HEK293 (cell line): ENCODE measurements around the gene EIF3L.

Source experiments
- GLI2 ChIP-seq: fragments of 450-650 bp; formaldehyde crosslinking; IDR thresholded peaks from 2 replicates; pipeline ENCODE4; 2017; ENCODE audit warnings: missing biosample characterization, missing genetic modification characterization, low read depth, borderline replicate concordance
- KLF17 ChIP-seq: fragments of 450-650 bp; formaldehyde crosslinking; IDR thresholded peaks from 2 replicates; pipeline ENCODE4 v1.5.1; 2016; ENCODE audit warnings: missing biosample characterization, missing genetic modification characterization
- PATZ1 ChIP-seq: fragments of 450-650 bp; formaldehyde crosslinking; IDR thresholded peaks from 2 replicates; pipeline ENCODE4 v1.5.1; 2016; ENCODE audit warnings: missing biosample characterization, missing genetic modification characterization
- PRDM10 ChIP-seq: fragments of 450-650 bp; formaldehyde crosslinking; IDR thresholded peaks from 2 replicates; pipeline ENCODE4 v1.5.1; 2016; ENCODE audit warnings: missing biosample characterization, missing genetic modification characterization
- SCRT2 ChIP-seq: fragments of 450-650 bp; formaldehyde crosslinking; IDR thresholded peaks from 2 replicates; pipeline ENCODE4 v1.5.1; 2016; ENCODE audit warnings: missing biosample characterization, missing genetic modification characterization
- ZFHX2 ChIP-seq: fragments of 450-650 bp; formaldehyde crosslinking; conservative IDR thresholded peaks from 2 replicates; pipeline ENCODE4 v1.5.1; 2016; ENCODE audit warnings: missing biosample characterization, missing genetic modification characterization
- ZFP41 ChIP-seq: fragments of 450-650 bp; formaldehyde crosslinking; IDR thresholded peaks from 2 replicates; pipeline ENCODE4 v1.5.1; 2016; ENCODE audit warnings: missing biosample characterization, missing genetic modification characterization, borderline replicate concordance
- ZIC2 ChIP-seq: fragments of 450-650 bp; formaldehyde crosslinking; IDR thresholded peaks from 2 replicates; pipeline ENCODE4 v1.5.1; 2016; ENCODE audit warnings: missing biosample characterization, missing genetic modification characterization
- ZNF121 ChIP-seq: fragments of 450-650 bp; formaldehyde crosslinking; IDR thresholded peaks from 2 replicates; pipeline ENCODE4 v1.5.1; 2016; ENCODE audit warnings: missing biosample characterization, missing genetic modification characterization
- ZNF174 ChIP-seq: fragments of 450-650 bp; formaldehyde crosslinking; IDR thresholded peaks from 2 replicates; pipeline ENCODE4 v1.5.0; 2017; ENCODE audit warnings: missing biosample characterization, mild to moderate bottlenecking, missing genetic modification characterization
- ZNF175 ChIP-seq: fragments of 450-650 bp; formaldehyde crosslinking; IDR thresholded peaks from 2 replicates; pipeline ENCODE4 v1.5.1; 2016; ENCODE audit warnings: missing biosample characterization, missing genetic modification characterization
- ZNF18 ChIP-seq: fragments of 450-650 bp; formaldehyde crosslinking; IDR thresholded peaks from 2 replicates; pipeline ENCODE4 v1.5.1; 2016; ENCODE audit warnings: missing biosample characterization, missing genetic modification characterization
- ZNF280C ChIP-seq: fragments of 450-650 bp; formaldehyde crosslinking; IDR thresholded peaks from 2 replicates; pipeline ENCODE4 v1.5.1; 2016; ENCODE audit warnings: missing biosample characterization, missing genetic modification characterization
- ZNF292 ChIP-seq: fragments of 450-650 bp; formaldehyde crosslinking; IDR thresholded peaks from 2 replicates; pipeline ENCODE4 v1.5.1; 2016; ENCODE audit warnings: low read depth, missing biosample characterization, missing genetic modification characterization, borderline replicate concordance
- ZNF366 ChIP-seq: fragments of 450-650 bp; formaldehyde crosslinking; conservative IDR thresholded peaks from 2 replicates; pipeline ENCODE4 v1.5.1; 2016; ENCODE audit warnings: missing biosample characterization, missing genetic modification characterization
- ZNF398 ChIP-seq: fragments of 450-650 bp; formaldehyde crosslinking; IDR thresholded peaks from 2 replicates; pipeline ENCODE4 v1.5.1; 2017; ENCODE audit warnings: missing biosample characterization, missing genetic modification characterization
- ZNF48 ChIP-seq: fragments of 450-650 bp; formaldehyde crosslinking; IDR thresholded peaks from 2 replicates; pipeline ENCODE4 v1.5.1; 2016; ENCODE audit warnings: missing biosample characterization, missing genetic modification characterization
- ZNF549 ChIP-seq: fragments of 450-650 bp; IDR thresholded peaks from 2 replicates; pipeline ENCODE4 v1.5.1; 2018; ENCODE audit warnings: missing biosample characterization, missing genetic modification characterization, mild to moderate bottlenecking, inconsistent platforms, moderate library complexity
- ZNF555 ChIP-seq: fragments of 450-650 bp; formaldehyde crosslinking; conservative IDR thresholded peaks from 2 replicates; pipeline ENCODE4 v1.5.1; 2017; ENCODE audit warnings: missing biosample characterization, mild to moderate bottlenecking, missing genetic modification characterization, inconsistent platforms
- ZNF560 ChIP-seq: fragments of 450-650 bp; formaldehyde crosslinking; IDR thresholded peaks from 2 replicates; pipeline ENCODE4 v1.5.1; 2017; ENCODE audit warnings: missing biosample characterization, missing genetic modification characterization, borderline replicate concordance
- ZNF561 ChIP-seq: fragments of 450-650 bp; IDR thresholded peaks from 2 replicates; pipeline ENCODE4 v1.5.1; 2018; ENCODE audit warnings: missing biosample characterization, missing genetic modification characterization, borderline replicate concordance
- ZNF660 ChIP-seq: fragments of 450-650 bp; IDR thresholded peaks from 2 replicates; pipeline ENCODE4 v1.5.1; 2018; ENCODE audit warnings: missing biosample characterization, mild to moderate bottlenecking, missing genetic modification characterization
- ZNF785 ChIP-seq: fragments of 450-650 bp; formaldehyde crosslinking; IDR thresholded peaks from 2 replicates; pipeline ENCODE4 v1.5.1; 2016; ENCODE audit warnings: missing biosample characterization, missing genetic modification characterization
- ZNF791 ChIP-seq: fragments of 450-650 bp; formaldehyde crosslinking; IDR thresholded peaks from 2 replicates; pipeline ENCODE4 v1.5.1; 2016; ENCODE audit warnings: missing biosample characterization, missing genetic modification characterization
- ZNF792 ChIP-seq: fragments of 450-650 bp; formaldehyde crosslinking; IDR thresholded peaks from 2 replicates; pipeline ENCODE4 v1.5.1; 2016; ENCODE audit warnings: missing biosample characterization, missing genetic modification characterization

Gene EIF3L

GRCh38 chr22:37802310-37803194 is 46.7 kb upstream of the EIF3L start (continued):
- no peak for TF ChIP-seq ZNF280C (tag by site-specific recombination)
- peak; percentile 66 for TF ChIP-seq ZNF366 (tag by site-specific recombination)
- TF ChIP-seq ZIC2: peak; percentile 72; the same call in 1 of the 2 replicates
- peak; percentile 39 for TF ChIP-seq KLF17 (tag by site-specific recombination)
- peak; percentile 94; the same call in 1 of the 2 replicates for TF ChIP-seq PATZ1 (tag by site-specific recombination)
- no peak for TF ChIP-seq ZNF555 (tag by site-specific recombination)
- TF ChIP-seq ZNF292 (tag by site-specific recombination): no peak
- TF ChIP-seq ZNF560: no peak
- no peak; the same call in 1 of the 2 replicates for TF ChIP-seq ZNF660 (tag by site-specific recombination)
- TF ChIP-seq ZNF121 (tag by site-specific recombination): no peak
- no peak for TF ChIP-seq ZNF561
- peak; percentile 83 for TF ChIP-seq PRDM10 (tag by site-specific recombination)
- no peak for TF ChIP-seq ZFP41 (tag by site-specific recombination)
- peak; percentile 44; the same call in 1 of the 2 replicates for TF ChIP-seq ZNF785 (tag by site-specific recombination)
- TF ChIP-seq SCRT2 (tag by site-specific recombination): peak; percentile 7; the same call in 1 of the 2 replicates
- TF ChIP-seq ZNF549 (tag by site-specific recombination): no peak
- TF ChIP-seq ZFHX2 (tag by site-specific recombination): no peak
- TF ChIP-seq GLI2 (tag by site-specific recombination): no peak
- no peak for TF ChIP-seq ZNF48 (tag by site-specific recombination)
- TF ChIP-seq ZNF175: no peak
- no peak for TF ChIP-seq ZNF791 (tag by site-specific recombination)
- TF ChIP-seq ZNF792 (tag by site-specific recombination): no peak
- TF ChIP-seq ZNF18: no peak
- peak; percentile 85 for TF ChIP-seq ZNF398 (tag by site-specific recombination)
- TF ChIP-seq ZNF174 (tag by site-specific recombination): no peak
